K562 treated with DMSO at 1 percent for 4 hours (cell line): ENCODE measurements around the gene BLTP3A. TPM values are rescaled to one million over a fixed set of nuclear protein-coding genes. Genes with fewer than 3 reads are reported as not detected.

Experiments
- total RNA-seq: library from RNA; unstranded; fragments of 300-600 nt; gene quantifications from 2 replicates; pipeline ENCODE4 v1.2.3, GENCODE V29; 2022; ENCODE audit not compliant: insufficient read depth

The BLTP3A gene
- total RNA-seq, result 13.2 and 15.6 TPM in 2 replicates

DNA sequence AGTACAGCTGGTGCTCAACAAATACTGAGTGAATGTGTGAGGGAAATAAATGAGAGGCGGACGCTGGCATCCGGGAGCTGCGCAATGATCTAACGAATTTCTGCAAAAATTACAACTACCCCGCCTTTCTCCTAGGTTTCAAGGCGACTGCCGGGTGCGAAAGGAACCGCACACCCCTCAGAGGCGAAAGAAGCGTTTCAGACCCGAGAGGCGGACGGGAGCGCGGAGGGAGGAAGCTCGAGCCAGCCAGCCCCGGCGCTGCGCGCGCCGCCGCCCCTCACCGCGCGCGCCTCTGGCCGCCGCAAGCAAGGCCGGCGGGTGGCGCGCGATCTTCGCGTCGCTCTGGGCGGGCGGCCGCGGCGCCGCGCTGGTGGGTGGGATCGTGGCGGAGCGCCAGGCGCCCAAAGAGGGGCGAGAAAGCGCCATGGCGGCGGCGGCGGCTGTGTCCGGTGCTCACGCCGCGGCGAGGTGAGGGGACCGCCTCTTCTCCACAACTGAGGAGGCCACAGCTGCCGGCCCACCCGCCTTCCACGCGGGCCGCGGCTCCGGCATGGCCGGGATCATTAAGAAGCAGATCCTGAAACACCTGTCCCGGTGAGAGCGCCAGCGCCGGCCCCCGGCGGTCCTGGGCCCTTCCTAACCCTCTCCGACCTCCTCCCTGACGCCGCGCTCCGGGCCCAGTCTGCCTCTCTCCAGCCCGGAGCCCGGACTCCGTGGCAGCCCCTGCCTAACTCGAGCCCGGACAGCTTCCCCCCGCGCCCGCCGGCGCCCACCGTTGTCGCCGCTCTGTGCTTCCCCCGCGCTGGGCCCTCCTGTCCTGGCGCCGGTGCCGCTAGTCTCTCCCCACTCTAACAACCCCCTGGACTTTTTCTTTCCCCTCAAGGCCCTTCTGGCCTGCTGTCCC, at the start of gene BLTP3A:
Gene BLTP3A (plus strand): TSS at position 383 of the 904 bp plus-strand sequence. CDS start 168 bp downstream, at position 551.

Other genes starting within 250 kb of the BLTP3A start
- gene SPDEF, start 235.8 kb upstream of the BLTP3A start, total RNA-seq, result not detected in 2 replicates
- gene ILRUN, start 95.3 kb upstream of the BLTP3A start, total RNA-seq, result 99.0 and 117 TPM in 2 replicates
- gene SNRPC, start 34.6 kb upstream of the BLTP3A start, total RNA-seq, result 303 and 356 TPM in 2 replicates
- gene TAF11, start 96.0 kb downstream of the BLTP3A start, total RNA-seq, result 30.1 and 41.8 TPM in 2 replicates
- gene ANKS1A, start 97.2 kb downstream of the BLTP3A start, total RNA-seq, result 10.5 and 13.2 TPM in 2 replicates